BLaER1 (cell line): ENCODE measurements around the gene MAP3K3.
"Not testable (repeated sequence)": the region's sequence is repeated elsewhere in the genome, so short reads cannot be mapped to it uniquely, and the experiment has no call there.

Source experiments
- H3K27ac ChIP-seq: shearing (Covaris generic); formaldehyde crosslinking; 2 replicates; pipeline ENCODE4 v1.8.1; 2022
- H3K27me3 ChIP-seq: shearing (Covaris generic); formaldehyde crosslinking; 2 replicates; pipeline ENCODE4 v1.8.1; 2022
- H3K36me3 ChIP-seq: shearing (Covaris generic); formaldehyde crosslinking; 2 replicates; pipeline ENCODE4 v1.8.1; 2022
- H3K4me1 ChIP-seq: shearing (Covaris generic); formaldehyde crosslinking; 2 replicates; pipeline ENCODE4 v1.8.1; 2022
- H3K4me2 ChIP-seq: shearing (Covaris generic); formaldehyde crosslinking; 2 replicates; pipeline ENCODE4 v1.8.1; 2022
- H3K4me3 ChIP-seq: shearing (Covaris generic); formaldehyde crosslinking; 2 replicates; pipeline ENCODE4 v1.8.1; 2022
- H3K9ac ChIP-seq: shearing (Covaris generic); formaldehyde crosslinking; 2 replicates; pipeline ENCODE4 v1.8.1; 2022
- H3K9me3 ChIP-seq: shearing (Covaris generic); formaldehyde crosslinking; 2 replicates; pipeline ENCODE4 v1.8.1; 2022
- H4K20me1 ChIP-seq: shearing (Covaris generic); formaldehyde crosslinking; 2 replicates; pipeline ENCODE4 v1.8.1; 2022
- Cebpa-rat ChIP-seq: shearing (Covaris generic); IDR thresholded peaks from 2 replicates; pipeline ENCODE4 v1.8.1; 2022

MAP3K3 gene

DNA sequence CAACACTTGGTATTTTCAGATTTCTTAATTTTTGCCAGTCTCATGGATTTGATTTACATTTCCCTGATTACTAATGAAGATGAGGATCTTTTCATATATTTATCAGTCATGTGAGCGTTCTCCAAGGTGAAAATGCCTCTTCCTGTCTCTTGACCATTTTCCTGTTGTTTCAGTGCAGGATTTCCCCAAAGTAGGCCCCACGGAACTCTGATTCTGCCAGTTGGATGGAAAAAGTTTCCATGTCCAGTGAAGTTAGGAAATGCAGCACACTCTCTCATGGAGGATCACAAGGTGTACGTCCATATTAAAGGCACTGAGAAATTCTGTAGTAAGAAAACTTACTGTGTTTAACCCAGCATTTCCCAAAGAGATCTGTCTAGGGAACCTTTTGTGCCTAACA is 94.2 kb downstream of the MAP3K3 start:
- H3K4me1 ChIP-seq, result no peaks in the 10 kb centered on the region
- peaks cover 94% of the 10 kb centered on the region for H3K36me3 ChIP-seq
- no peaks in the 10 kb centered on the region for H3K9me3 ChIP-seq
- H4K20me1 ChIP-seq, result no peaks in the 10 kb centered on the region
- no peak overlapping the region for H3K4me3 ChIP-seq
- H3K9ac ChIP-seq, result no peak overlapping the region
- no peak for TF ChIP-seq Cebpa-rat
- no peaks in the 10 kb centered on the region for H3K27me3 ChIP-seq
- no peak overlapping the region for H3K27ac ChIP-seq
- H3K4me2 ChIP-seq, result no peak overlapping the region

DNA sequence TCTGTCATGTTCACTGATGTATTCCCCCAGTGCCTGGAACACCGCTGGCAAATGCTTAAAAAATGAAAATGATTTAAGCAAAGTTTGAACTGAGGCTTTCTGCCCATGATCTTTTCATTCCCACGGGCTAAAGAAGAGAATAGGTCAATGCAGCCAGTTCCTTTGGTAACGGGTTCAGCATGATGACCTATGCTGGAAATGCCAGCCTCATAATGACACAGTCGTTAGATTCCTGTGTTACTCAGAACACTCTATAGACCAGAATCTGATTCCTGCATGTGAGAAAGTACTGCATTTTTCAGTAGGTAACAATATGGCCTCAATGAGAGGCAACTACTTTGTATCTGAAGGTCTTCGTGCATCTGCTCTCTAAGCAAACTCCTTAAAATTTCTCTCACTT is 96.8 kb downstream of the MAP3K3 start:
- Histone ChIP-seq H3K36me3 (peaks cover 79% of the 10 kb centered on the region), H3K4me3 (no peak overlapping the region), H3K27ac (no peak overlapping the region), H3K27me3 (no peaks in the 10 kb centered on the region), H3K9ac (no peak overlapping the region), H3K4me1 (no peaks in the 10 kb centered on the region), H3K9me3 (no peaks in the 10 kb centered on the region), H4K20me1 (no peaks in the 10 kb centered on the region), H3K4me2 (no peak overlapping the region)
- no peak for TF ChIP-seq Cebpa-rat

DNA sequence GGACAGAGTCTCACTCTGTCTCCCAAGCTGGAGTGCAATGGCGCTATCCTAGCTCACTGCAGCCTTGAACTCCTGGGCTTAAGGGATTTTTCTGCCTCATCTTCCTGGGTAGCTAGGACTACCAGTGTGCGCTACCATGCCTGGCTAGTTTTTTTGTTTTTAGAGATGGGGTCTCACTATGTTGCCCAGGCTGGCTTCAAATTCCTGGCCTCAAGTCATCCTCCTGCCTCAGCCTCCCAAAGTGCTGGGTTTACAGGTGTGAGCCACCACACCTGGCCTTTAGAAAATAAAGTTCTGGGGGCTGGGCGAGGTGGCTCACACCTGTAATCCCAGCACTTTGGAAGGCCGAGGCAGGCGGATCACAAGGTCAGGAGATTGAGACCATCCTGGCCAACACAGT is 98.0 kb downstream of the MAP3K3 start:
- not testable (repeated sequence) for H3K27ac ChIP-seq, H3K9ac ChIP-seq, H3K4me3 ChIP-seq, H4K20me1 ChIP-seq, H3K4me2 ChIP-seq, H3K27me3 ChIP-seq, H3K4me1 ChIP-seq, H3K9me3 ChIP-seq
- peaks cover 79% of the 10 kb centered on the region for H3K36me3 ChIP-seq

DNA sequence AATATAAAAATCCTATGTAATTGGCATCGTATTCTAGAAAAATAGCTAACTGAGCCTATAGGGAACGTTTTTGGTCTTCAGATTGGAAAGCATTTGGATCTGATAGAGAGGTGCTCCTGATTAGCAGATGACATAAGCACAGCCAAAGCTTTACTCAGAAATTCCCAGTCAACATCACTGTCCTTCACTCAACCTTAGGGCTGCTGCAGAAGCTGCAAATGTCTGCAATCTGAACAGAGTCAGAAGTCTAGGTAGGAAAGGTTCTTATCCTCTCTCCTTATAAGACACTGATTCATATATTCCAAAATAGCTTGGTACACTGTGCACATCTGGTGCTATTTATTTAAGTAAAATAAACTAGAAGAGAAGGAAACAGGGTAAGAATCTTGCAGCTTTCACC is 100.2 kb downstream of the MAP3K3 start:
- Histone ChIP-seq H3K27me3 (no peaks in the 10 kb centered on the region), H3K9me3 (no peaks in the 10 kb centered on the region), H3K4me3 (no peak overlapping the region), H3K4me2 (no peak overlapping the region), H4K20me1 (no peaks in the 10 kb centered on the region), H3K36me3 (peaks cover 76% of the 10 kb centered on the region), H3K9ac (no peak overlapping the region), H3K4me1 (no peaks in the 10 kb centered on the region), H3K27ac (no peak overlapping the region)
- TF ChIP-seq Cebpa-rat, result no peak

DNA sequence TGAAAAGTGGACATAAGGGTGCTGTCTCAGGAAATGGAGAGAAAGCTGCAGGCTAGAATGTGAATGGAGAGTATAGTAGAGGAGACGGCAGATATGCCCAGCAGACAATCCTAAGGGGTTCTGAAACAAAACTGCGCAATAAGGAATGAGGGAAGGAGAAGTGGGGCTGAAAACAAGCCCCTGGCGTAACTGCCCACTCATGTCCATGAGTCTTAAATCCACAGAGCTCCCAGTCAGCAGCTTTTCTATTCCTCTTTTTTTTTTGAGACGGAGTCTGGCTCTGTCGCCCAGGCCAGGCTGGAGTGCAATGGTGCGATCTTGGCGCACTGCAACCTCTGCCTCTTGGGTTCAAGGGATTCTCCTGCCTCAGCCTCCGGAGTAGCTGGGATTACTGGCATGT is 113.5 kb downstream of the MAP3K3 start:
- Histone ChIP-seq H3K4me1 (peaks cover 7% of the 10 kb centered on the region), H3K27me3 (no peaks in the 10 kb centered on the region), H3K9ac (no peak overlapping the region), H3K36me3 (peaks cover 37% of the 10 kb centered on the region), H4K20me1 (peaks cover 12% of the 10 kb centered on the region), H3K4me2 (no peak overlapping the region), H3K27ac (no peak overlapping the region), H3K4me3 (no peak overlapping the region), H3K9me3 (no peaks in the 10 kb centered on the region)
- TF ChIP-seq Cebpa-rat, result no peak

DNA sequence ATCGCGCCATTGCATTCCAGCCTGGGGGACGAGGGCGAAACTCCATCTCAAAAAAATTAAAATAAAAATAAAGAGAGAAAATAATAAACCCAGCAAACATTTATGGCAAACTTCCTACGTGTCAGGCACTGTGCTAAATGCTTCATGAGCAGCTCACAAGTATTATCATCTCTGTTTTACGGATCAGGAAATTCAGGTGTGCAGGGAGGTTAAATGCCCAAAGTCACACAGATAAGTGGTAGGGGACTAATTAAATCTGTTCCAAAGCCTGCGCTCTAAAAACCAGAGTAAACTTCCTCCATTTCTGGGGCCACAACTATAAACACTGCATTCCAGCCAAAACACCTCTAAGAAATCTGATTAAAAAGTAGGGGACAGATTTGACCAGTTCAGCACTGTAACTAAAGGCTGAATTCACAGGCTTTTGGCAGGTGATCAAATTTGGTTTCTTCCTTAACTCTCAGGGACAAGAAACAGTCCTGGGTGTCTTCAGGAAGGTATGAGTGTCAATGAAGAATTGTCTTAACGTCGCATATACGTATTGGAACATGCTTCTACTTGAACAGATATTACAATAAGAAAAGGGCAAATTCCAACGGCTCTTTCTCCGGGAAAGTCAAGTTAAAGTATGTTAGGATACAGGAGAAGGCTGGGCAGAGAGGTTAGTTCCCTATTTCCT is 118.4 kb downstream of the MAP3K3 start:
- Histone ChIP-seq H3K27me3 (no peaks in the 10 kb centered on the region), H3K4me2 (peak overlapping the region; percentile 80), H3K9ac (peak overlapping the region; percentile 97), H3K36me3 (peaks cover 11% of the 10 kb centered on the region), H3K4me1 (peaks cover 19% of the 10 kb centered on the region), H3K27ac (peak overlapping the region; percentile 96), H4K20me1 (peaks cover 9% of the 10 kb centered on the region; the same call in 1 of the 2 replicates), H3K9me3 (no peaks in the 10 kb centered on the region), H3K4me3 (peak overlapping the region; percentile 91)
- TF ChIP-seq Cebpa-rat, result no peak

DNA sequence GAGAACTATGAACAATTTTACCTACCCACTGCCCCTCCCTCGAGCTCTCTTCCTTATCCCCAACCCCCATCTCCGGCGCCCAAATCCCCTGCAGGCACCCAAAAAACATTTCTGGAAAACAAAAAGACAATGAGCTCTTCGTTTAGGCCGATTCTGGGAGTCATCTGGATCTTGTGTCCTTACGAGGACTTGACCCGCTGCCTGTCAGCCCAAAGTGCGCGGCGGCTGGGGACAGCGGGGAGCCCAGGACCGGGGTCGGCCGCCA is 118.9 kb downstream of the MAP3K3 start:
- Histone ChIP-seq H3K4me1 (peaks cover 19% of the 10 kb centered on the region), H3K9ac (peak overlapping the region; percentile 97), H4K20me1 (peaks cover 6% of the 10 kb centered on the region; the same call in 1 of the 2 replicates), H3K4me2 (peak overlapping the region; percentile 80), H3K9me3 (no peaks in the 10 kb centered on the region), H3K27me3 (no peaks in the 10 kb centered on the region), H3K4me3 (peak overlapping the region; percentile 91), H3K27ac (peak overlapping the region; percentile 96), H3K36me3 (peaks cover 11% of the 10 kb centered on the region)
- no peak for TF ChIP-seq Cebpa-rat

DNA sequence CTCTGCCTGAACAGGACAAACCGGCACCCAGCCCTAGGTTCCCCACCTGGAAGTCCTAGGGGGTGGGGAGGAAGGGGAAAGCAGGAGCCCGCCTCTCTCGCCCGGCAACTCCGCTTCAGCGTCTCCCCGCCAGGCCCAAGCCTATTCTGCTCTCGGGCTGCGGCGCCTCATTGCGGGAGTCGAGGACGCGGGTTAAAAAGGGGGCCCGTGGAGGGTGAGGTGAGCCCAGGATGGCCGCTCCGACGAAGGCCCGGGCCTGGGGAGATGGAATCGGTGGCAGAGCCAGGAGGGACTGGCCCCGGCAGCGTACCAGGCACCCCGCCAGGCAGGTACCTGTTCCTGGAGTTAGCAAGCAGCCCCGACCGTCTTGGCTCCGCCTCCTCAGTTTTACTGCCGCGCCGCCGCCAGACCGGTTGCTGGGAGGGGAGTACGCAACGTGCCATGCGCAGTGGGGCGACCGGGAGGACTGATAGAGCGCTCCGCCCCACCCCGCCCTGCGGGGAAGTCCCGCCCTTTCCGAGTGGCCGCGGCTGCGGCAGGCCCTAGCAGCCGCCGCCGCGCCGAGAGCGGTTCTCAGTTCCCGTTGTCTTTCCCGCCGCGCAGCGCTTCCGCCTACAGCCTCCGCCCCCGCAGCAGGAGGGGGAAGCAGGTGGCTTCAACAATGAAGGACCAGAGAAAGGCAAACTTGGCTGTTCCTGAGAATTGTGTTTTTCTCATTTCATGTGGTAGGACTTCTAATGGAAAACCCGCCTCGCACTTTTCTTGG is 119.4 kb downstream of the MAP3K3 start, which contains the start of gene STRADA:
Gene STRADA (minus strand): TSS at position 392 of the 766 bp plus-strand sequence. CDS start 13,430 bp downstream, outside the sequence.
- Histone ChIP-seq H3K27ac (peak within 1 kb of the TSS; percentile 96), H4K20me1 (peaks cover 6% of the 10 kb centered on the region; the same call in 1 of the 2 replicates), H3K4me3 (peak within 1 kb of the TSS; percentile 91), H3K4me1 (peaks cover 19% of the 10 kb centered on the region), H3K9me3 (no peaks in the 10 kb centered on the region), H3K36me3 (peaks cover 16% of the 10 kb centered on the region), H3K9ac (peak within 1 kb of the TSS; percentile 97), H3K4me2 (peak within 1 kb of the TSS; percentile 96), H3K27me3 (no peaks in the 10 kb centered on the region)
- TF ChIP-seq Cebpa-rat, result no peak
